ENCODE results near the gene KCNAB1.
A peak's percentile ranks its signal among the peaks of the same experiment; 100 is the strongest.

Gene KCNAB1

GRCh38 chr3:156412600-156412999, 292.2 kb downstream of the KCNAB1 start:
- DNase-seq = no peak
- Histone ChIP-seq H3K27ac (ENCODE audit: low read length, poor library complexity, severe bottlenecking) (no peak overlapping the region), H3K36me3 (ENCODE audit: control insufficient read depth in 1 of 2, insufficient read depth in 2 of 2, low read depth in 1 of 2, low read length in 2 of 2) (no peaks in the 10 kb centered on the region), H3K14ac (ENCODE audit: low read length in 2 of 2) (no peak overlapping the region), H2BK5ac (ENCODE audit: low read depth, low read length, poor library complexity, severe bottlenecking) (no peak overlapping the region), H3K4me3 (ENCODE audit: insufficient read depth in 1 of 2, low read depth in 1 of 2, low read length in 2 of 2) (no peak overlapping the region), H2AK5ac (ENCODE audit: low read length, severe bottlenecking) (no peak overlapping the region), H3K18ac (ENCODE audit: low read depth in 1 of 2, low read length in 2 of 2) (no peak overlapping the region), H4K91ac (ENCODE audit: low read length) (no peak overlapping the region), H3K27me3 (ENCODE audit: control insufficient read depth in 1 of 2, insufficient read depth in 1 of 2, low read length in 2 of 2) (no peaks in the 10 kb centered on the region), H3K4me1 (ENCODE audit: control insufficient read depth, insufficient read depth, low read depth, low read length) (no peaks in the 10 kb centered on the region), H3K4me2 (ENCODE audit: low read length, poor library complexity, severe bottlenecking) (no peak overlapping the region), H2AFZ (ENCODE audit: low read depth, low read length) (no peak overlapping the region), H2BK12ac (ENCODE audit: low read length in 2 of 2) (no peak overlapping the region), H3K4ac (ENCODE audit: low read depth in 1 of 2, low read length in 2 of 2) (no peak overlapping the region), H4K8ac (ENCODE audit: low read length) (no peak overlapping the region), H3K23ac (ENCODE audit: low read length in 2 of 2) (no peak overlapping the region), H3K9ac (ENCODE audit: low read length) (no peak overlapping the region), H3K9me3 (ENCODE audit: control insufficient read depth, low read length) (peaks cover 4% of the 10 kb centered on the region), H2BK120ac (ENCODE audit: low read depth, low read length) (no peak overlapping the region), H3K79me1 (replicated peaks; ENCODE audit: low read length, poor library complexity, severe bottlenecking) (no peaks in the 10 kb centered on the region), H2BK15ac (ENCODE audit: low read depth, poor library complexity, severe bottlenecking) (no peak overlapping the region)
- 75% methylated on average over 1 of the region's 1 CpG for WGBS

- 85% methylated on average over 4 of the region's 4 CpGs for WGBS
- H2AFZ ChIP-seq (ENCODE audit: low read depth, low read length) = no peak overlapping the region
- no peak overlapping the region for H3K18ac ChIP-seq (ENCODE audit: low read depth in 1 of 2, low read length in 2 of 2)
- no peaks in the 10 kb centered on the region for H3K4me1 ChIP-seq (ENCODE audit: control insufficient read depth, insufficient read depth, low read depth, low read length)
- no peak overlapping the region for H2BK5ac ChIP-seq (ENCODE audit: low read depth, low read length, poor library complexity, severe bottlenecking)
- no peak overlapping the region for H3K4me3 ChIP-seq (ENCODE audit: insufficient read depth in 1 of 2, low read depth in 1 of 2, low read length in 2 of 2)
- H2BK15ac ChIP-seq (ENCODE audit: low read depth, poor library complexity, severe bottlenecking) = no peak overlapping the region
- H3K23ac ChIP-seq (ENCODE audit: low read length in 2 of 2) = no peak overlapping the region
- H2BK12ac ChIP-seq (ENCODE audit: low read length in 2 of 2) = no peak overlapping the region
- peaks cover 4% of the 10 kb centered on the region for H3K9me3 ChIP-seq (ENCODE audit: control insufficient read depth, low read length)
- no peak overlapping the region for H3K27ac ChIP-seq (ENCODE audit: low read length, poor library complexity, severe bottlenecking)
- no peak overlapping the region for H2AK5ac ChIP-seq (ENCODE audit: low read length, severe bottlenecking)
- H3K4me2 ChIP-seq (ENCODE audit: low read length, poor library complexity, severe bottlenecking) = no peak overlapping the region
- no peak overlapping the region for H3K9ac ChIP-seq (ENCODE audit: low read length)
- no peaks in the 10 kb centered on the region for H3K79me1 ChIP-seq (replicated peaks; ENCODE audit: low read length, poor library complexity, severe bottlenecking)
- no peaks in the 10 kb centered on the region for H3K36me3 ChIP-seq (ENCODE audit: control insufficient read depth in 1 of 2, insufficient read depth in 2 of 2, low read depth in 1 of 2, low read length in 2 of 2)
- no peak overlapping the region for H2BK120ac ChIP-seq (ENCODE audit: low read depth, low read length)
- no peak overlapping the region for H3K14ac ChIP-seq (ENCODE audit: low read length in 2 of 2)
- H3K4ac ChIP-seq (ENCODE audit: low read depth in 1 of 2, low read length in 2 of 2) = no peak overlapping the region
- no peaks in the 10 kb centered on the region for H3K27me3 ChIP-seq (ENCODE audit: control insufficient read depth in 1 of 2, insufficient read depth in 1 of 2, low read length in 2 of 2)
- no peak overlapping the region for H4K8ac ChIP-seq (ENCODE audit: low read length)
- no peak overlapping the region for H4K91ac ChIP-seq (ENCODE audit: low read length)
- DNase-seq = no peak
Measured at GRCh38 chr3:156413293-156413892, 293.0 kb downstream of the KCNAB1 start.

GRCh38 chr3:156416846-156417558, 296.6 kb downstream of the KCNAB1 start:
- Histone ChIP-seq H2BK12ac (ENCODE audit: low read length in 2 of 2) (no peak overlapping the region), H3K27me3 (ENCODE audit: control insufficient read depth in 1 of 2, insufficient read depth in 1 of 2, low read length in 2 of 2) (no peaks in the 10 kb centered on the region), H3K9me3 (ENCODE audit: control insufficient read depth, low read length) (peaks cover 4% of the 10 kb centered on the region), H3K4me1 (ENCODE audit: control insufficient read depth, insufficient read depth, low read depth, low read length) (no peaks in the 10 kb centered on the region), H3K4me2 (ENCODE audit: low read length, poor library complexity, severe bottlenecking) (no peak overlapping the region), H2AFZ (ENCODE audit: low read depth, low read length) (no peak overlapping the region), H3K4me3 (ENCODE audit: insufficient read depth in 1 of 2, low read depth in 1 of 2, low read length in 2 of 2) (no peak overlapping the region), H2BK15ac (ENCODE audit: low read depth, poor library complexity, severe bottlenecking) (no peak overlapping the region), H3K79me1 (replicated peaks; ENCODE audit: low read length, poor library complexity, severe bottlenecking) (no peaks in the 10 kb centered on the region), H3K18ac (ENCODE audit: low read depth in 1 of 2, low read length in 2 of 2) (no peak overlapping the region), H3K9ac (ENCODE audit: low read length) (no peak overlapping the region), H3K23ac (ENCODE audit: low read length in 2 of 2) (no peak overlapping the region), H3K36me3 (ENCODE audit: control insufficient read depth in 1 of 2, insufficient read depth in 2 of 2, low read depth in 1 of 2, low read length in 2 of 2) (no peaks in the 10 kb centered on the region), H2BK120ac (ENCODE audit: low read depth, low read length) (no peak overlapping the region), H3K14ac (ENCODE audit: low read length in 2 of 2) (no peak overlapping the region), H3K27ac (ENCODE audit: low read length, poor library complexity, severe bottlenecking) (no peak overlapping the region), H4K91ac (ENCODE audit: low read length) (no peak overlapping the region), H4K8ac (ENCODE audit: low read length) (no peak overlapping the region), H3K4ac (ENCODE audit: low read depth in 1 of 2, low read length in 2 of 2) (no peak overlapping the region), H2BK5ac (ENCODE audit: low read depth, low read length, poor library complexity, severe bottlenecking) (no peak overlapping the region), H2AK5ac (ENCODE audit: low read length, severe bottlenecking) (no peak overlapping the region)
- 90% methylated on average over 3 of the region's 3 CpGs for WGBS
- peak; percentile 18 for DNase-seq

GRCh38 chr3:156417559-156418132, 297.3 kb downstream of the KCNAB1 start:
- Histone ChIP-seq H3K4me1 (ENCODE audit: control insufficient read depth, insufficient read depth, low read depth, low read length) (no peaks in the 10 kb centered on the region), H3K4me2 (ENCODE audit: low read length, poor library complexity, severe bottlenecking) (no peak overlapping the region), H3K27me3 (ENCODE audit: control insufficient read depth in 1 of 2, insufficient read depth in 1 of 2, low read length in 2 of 2) (no peaks in the 10 kb centered on the region), H3K79me1 (replicated peaks; ENCODE audit: low read length, poor library complexity, severe bottlenecking) (no peaks in the 10 kb centered on the region), H2BK12ac (ENCODE audit: low read length in 2 of 2) (no peak overlapping the region), H3K36me3 (ENCODE audit: control insufficient read depth in 1 of 2, insufficient read depth in 2 of 2, low read depth in 1 of 2, low read length in 2 of 2) (no peaks in the 10 kb centered on the region), H3K4me3 (ENCODE audit: insufficient read depth in 1 of 2, low read depth in 1 of 2, low read length in 2 of 2) (no peak overlapping the region), H2BK5ac (ENCODE audit: low read depth, low read length, poor library complexity, severe bottlenecking) (no peak overlapping the region), H3K18ac (ENCODE audit: low read depth in 1 of 2, low read length in 2 of 2) (no peak overlapping the region), H3K23ac (ENCODE audit: low read length in 2 of 2) (no peak overlapping the region), H2AK5ac (ENCODE audit: low read length, severe bottlenecking) (no peak overlapping the region), H2BK120ac (ENCODE audit: low read depth, low read length) (no peak overlapping the region), H4K8ac (ENCODE audit: low read length) (no peak overlapping the region), H2BK15ac (ENCODE audit: low read depth, poor library complexity, severe bottlenecking) (no peak overlapping the region), H3K9ac (ENCODE audit: low read length) (no peak overlapping the region), H3K14ac (ENCODE audit: low read length in 2 of 2) (no peak overlapping the region), H2AFZ (ENCODE audit: low read depth, low read length) (no peak overlapping the region), H3K9me3 (ENCODE audit: control insufficient read depth, low read length) (peaks cover 4% of the 10 kb centered on the region), H3K4ac (ENCODE audit: low read depth in 1 of 2, low read length in 2 of 2) (no peak overlapping the region), H4K91ac (ENCODE audit: low read length) (no peak overlapping the region), H3K27ac (ENCODE audit: low read length, poor library complexity, severe bottlenecking) (no peak overlapping the region)
- no peak for DNase-seq
- 91% methylated on average over 4 of the region's 4 CpGs for WGBS
